HG03139 (cell line): Measurements from ENCODE around the gene FGFR2.

Source experiments
- ATAC-seq: cut with Tn5 transposase; IDR thresholded peaks from one replicate; pipeline ENCODE4 v1.9.1; 2021; ENCODE audit not compliant: unreplicated experiment

The FGFR2 gene

DNA sequence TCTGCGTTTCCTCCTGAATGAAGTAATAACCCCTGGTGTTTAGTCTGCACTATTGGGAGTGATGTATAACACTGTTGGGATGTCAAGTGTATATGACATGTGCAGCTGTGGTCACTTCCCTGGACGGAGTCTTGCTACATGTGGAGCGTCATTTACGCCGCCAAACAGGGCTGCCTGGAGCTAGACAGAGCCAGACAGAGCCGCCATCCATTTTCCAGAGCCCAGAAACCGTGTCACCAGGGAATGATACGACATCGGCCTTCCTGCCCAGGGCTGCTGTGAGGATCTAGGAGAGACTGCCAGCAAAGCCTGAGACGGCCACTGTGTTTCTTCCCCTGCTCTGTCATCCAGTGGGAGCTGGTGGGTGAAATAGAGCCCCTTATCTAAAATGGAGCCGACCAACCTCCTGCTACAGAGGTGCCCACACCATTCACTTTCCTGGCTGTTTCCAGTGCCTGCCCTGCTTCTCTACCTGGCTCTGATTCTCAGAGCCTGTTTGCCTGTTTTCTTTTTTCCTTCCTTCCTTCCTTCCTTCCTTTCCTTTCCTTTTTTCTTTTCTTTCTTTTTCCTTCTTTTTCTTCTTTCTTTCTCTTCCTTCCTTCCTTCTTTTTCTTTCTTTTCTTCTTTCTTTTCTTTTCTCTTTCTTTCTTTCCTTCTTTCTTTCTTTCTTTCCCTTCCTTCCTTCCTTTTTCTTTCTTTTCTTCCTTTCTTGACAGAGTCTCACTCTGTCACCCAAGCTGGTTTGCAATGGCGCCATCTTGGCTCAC, 13.3 kb upstream of the FGFR2 start:
- no peak for ATAC-seq

DNA sequence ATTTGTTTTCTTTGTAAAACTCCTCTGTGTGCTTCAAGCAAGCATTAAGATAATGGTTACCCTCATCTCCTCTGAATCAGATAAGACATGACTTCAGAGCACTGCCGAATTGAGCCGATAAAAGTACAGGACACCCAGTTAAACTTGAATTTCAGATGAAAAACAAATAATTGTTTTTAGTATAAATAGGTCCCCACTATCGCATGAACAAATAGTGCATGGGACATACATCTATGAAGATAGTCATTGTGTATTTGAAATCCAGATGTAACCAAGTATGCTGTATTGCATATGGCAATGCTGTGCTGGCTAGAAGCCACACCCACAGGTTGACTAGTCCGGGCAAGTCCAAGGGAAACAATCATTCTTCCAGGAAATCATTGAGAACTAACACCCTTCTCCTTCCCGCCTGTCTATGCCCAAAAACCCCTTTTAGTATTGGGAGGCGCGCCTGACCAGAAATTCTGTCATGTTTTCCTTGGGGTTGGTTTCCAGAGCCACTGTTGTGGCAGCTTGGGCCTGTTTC, 12.6 kb upstream of the FGFR2 start:
- no peak for ATAC-seq

DNA sequence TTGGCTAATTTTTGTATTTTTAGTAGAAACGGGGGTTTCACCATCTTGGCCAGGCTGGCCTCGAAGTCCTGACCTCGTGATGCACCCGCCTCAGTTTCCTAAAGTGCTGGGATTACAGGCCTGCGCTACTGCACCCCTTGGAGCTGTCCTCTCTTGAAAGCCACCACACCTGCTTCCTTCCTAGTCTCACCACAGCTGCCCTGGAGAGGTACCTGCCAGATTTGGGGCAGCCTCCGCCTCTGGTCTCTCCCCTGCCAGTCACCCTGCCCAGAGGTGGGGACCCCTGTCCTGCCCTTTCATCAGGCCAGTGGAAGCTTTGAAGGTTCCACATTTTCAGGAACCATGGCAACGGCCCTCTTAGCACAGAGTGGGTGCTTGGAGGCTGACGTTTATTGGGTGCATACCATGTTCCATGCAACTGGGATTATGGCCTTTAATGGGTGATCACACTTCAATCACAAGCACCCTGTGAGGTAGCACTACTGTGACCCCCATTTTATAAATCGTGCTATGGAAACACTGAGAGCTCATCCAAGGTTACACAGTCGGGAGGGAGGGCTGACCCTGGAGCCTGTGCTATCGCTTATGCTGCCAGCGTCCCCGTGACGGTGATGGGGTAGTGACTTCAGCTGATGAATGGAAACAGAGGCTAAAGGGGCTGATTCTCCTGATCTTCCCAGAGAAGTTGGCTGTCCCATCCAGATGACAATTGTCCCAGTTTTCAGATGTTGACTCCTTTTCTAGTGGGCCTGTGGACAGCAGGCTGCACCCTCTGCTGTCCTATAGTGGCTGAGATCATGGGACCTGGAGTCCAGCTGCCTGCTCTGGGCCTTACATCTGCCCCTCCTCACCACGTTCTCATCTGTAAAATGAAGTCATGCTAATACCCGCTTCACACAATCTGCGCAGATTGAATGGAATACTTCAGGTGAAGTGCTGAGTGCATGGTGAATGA, 11.5 kb upstream of the FGFR2 start:
- no peak for ATAC-seq

DNA sequence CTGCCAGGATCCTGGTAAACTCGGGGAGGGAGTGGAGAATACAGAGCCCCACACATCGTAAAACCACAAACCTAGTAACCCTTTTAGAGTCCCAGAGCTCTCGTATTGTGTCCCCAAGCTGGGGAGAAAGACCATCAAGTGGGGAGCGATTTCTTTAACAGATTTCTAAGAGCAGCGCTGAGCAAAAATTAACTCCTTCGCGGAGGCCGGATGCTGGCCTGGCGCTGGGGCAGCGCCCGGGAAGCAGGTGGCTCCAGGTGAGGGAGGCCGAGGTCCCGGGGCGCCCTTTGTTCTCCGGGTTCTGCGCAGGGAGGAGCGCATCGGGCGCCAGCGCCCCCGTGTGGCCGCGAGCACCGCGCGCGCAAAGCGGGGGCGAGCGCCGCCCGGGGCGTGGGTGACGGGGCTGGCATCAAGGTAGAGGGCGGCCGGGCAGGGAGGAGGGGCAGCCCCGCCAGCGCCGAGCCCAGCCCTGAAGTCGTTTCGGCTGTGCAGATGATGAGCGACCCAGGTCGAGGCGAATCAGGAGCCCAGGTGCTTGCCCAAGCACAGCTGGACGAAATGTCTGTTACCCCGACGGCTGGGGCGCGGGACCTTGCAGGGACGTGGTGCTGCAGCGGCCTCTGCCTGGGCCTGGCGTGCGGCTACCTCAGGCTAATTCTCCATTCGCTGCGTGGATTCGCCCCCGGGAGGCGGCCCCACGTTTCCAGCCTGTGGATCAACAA, 10.4 kb upstream of the FGFR2 start:
- ATAC-seq: peak; percentile 78

DNA sequence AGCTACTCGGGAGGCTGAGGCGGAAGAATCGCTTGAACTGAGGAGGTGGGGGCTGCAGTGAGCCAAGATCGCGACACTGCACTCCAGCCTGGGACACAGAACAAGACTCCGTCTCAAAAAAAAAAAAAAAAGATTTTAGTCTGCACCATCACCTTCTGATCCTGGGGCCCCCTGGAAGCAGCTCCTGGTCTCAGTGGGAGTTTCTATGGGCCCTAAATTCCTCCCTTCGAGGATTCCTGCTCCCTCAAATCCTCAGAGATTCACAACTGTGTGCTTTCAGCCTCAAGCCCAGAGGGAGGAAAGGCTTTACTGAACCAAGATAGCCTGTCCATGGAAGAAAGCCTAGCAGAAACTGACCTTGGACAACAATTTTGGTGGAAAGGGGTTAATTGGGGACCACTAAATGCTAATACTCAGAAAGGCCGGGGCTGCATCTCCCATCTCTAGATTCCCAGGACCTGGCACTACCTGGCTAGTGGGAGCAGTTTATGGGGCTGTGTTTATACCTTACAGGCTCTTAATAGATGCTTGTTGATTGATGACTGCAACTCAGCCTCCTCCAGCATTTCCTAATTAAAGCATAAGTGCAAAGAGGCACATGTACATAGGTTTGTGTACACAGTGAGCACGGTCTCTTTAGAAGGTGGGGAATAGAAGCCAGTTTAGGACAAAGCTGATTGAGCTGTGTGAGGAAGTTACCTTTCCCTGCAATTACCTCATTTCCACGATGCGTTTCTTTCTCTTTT, 9.2 kb upstream of the FGFR2 start:
- ATAC-seq: no peak

- ATAC-seq: no peak
These were observed 7.5 kb upstream of the FGFR2 start for GRCh38 chr10:121605708-121606107.

DNA sequence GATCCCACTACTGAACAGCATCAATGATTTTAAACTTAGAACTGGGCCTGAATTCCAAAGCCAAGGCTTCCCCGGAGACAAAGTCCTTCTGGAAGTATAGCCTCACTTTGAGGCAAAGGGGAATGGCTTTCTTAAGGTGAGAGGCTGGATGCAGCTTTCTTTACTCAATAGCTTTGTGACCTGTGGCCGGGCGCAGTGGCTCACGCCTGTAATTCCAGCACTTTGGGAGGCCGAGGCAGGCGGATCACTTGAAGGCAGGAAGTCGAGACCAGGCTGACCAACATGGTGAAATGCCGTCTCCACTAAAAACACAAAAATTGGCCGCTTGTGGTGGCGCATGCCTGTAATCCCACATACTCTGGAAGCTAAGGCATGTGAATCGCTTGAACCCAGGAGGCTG, 3.2 kb upstream of the FGFR2 start:
- no peak for ATAC-seq

DNA sequence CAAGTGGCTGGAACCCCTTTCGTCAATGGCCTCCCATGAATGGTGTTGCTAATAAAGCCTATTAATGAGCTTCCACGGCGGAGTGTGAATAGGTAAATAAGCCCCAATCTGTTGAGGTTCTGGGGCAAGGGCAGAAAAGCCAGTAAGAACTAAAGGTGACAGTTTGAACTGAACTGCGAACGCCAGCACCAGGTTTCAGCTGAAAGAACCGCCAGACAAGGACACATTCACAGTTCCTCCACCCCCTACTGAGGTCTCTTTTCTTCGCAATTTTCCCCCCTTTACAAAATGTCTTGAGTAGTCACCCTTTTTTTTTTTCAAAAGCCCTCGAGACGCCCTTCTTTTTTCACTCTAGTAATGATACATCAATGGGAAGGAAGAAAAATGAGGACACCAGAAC, 2.4 kb upstream of the FGFR2 start:
- ATAC-seq: no peak

DNA sequence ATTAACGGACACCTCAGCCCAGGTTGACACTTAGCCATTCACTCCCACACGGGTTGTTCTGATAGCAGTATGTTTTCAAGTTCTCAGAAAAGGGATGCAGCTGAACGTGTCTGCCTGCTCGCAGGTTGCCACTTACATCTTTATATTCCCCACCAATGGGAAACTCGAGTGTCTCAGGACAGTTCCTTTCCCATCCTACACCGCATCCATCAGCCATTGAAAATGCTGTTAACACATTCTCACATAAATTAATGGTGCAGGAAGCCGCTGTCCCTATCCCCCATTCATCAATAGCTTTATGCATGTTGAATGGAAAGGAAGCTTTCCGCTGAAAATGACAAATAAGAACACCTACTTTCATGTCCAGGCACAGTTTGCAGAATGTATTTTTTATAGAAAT, 1.7 kb upstream of the FGFR2 start:
- no peak for ATAC-seq

- no peak for ATAC-seq
These were observed 561 bp downstream of the FGFR2 start for GRCh38 chr10:121597504-121598262.

GRCh38 chr10:121596689-121597503, 1.3 kb downstream of the FGFR2 start:
- no peak for ATAC-seq

DNA sequence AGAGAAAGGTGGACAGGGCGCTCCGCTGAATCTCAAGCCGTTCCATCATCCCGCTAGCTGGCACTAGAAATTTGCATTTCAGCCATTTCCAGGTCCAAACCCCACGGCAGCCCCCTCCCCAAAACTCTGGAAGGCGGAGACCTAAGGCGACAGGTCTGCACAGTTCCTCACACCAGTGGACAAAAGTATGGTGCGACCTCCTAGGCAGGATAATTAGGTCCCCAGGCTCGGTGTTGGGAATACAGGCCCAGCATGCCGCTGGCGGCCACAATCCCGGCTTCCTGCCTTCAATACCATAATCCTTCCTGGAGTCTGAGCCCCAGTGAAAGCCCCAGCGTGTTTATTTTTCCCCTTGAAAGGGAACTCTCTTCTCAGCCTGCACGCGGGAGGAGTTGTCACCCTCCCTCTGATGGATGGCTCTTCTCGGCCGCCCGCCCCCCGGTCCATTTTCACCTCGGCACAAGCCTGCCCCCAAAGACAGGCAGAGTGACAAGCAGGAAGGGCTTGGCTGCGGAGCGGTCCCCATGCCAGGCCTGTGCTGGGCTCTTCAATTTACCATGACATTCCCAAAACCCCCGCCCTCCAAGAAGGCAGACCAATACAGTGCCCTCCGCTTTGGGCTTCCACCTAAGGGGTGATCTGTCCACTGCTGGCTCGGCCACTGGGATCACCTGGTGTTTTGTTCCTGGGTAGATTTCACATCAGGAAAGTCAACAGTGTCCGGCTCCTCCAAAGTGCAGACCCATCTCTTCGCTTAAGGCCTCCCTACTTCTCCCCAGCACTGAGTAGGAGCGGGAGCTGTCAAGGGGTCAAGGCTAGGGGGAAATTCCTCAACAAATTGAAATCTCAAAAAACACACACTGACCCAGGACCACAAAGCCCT, 2.2 kb downstream of the FGFR2 start:
- no peak for ATAC-seq

DNA sequence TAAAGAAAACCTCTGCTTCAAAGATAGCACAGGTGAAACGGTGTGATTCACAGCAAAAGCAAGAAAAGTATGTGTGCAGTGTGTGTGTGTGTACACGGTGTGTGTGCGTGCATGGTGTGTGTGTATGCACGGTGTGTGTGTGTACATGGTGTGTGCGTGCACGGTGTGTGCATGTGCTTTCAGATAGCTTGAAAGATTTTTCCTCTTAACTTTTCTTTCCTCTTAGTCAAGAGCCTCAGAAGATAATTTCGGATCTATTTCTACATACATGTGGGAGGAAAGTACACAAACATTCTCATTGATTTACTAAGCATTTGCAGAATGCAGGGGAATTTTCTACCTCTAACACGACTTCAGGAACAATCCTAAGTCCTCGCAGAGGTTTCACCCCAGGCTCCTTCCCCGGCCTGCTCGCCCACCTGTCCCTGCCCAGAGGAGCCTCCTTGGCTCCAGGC, 2.9 kb downstream of the FGFR2 start:
- no peak for ATAC-seq

DNA sequence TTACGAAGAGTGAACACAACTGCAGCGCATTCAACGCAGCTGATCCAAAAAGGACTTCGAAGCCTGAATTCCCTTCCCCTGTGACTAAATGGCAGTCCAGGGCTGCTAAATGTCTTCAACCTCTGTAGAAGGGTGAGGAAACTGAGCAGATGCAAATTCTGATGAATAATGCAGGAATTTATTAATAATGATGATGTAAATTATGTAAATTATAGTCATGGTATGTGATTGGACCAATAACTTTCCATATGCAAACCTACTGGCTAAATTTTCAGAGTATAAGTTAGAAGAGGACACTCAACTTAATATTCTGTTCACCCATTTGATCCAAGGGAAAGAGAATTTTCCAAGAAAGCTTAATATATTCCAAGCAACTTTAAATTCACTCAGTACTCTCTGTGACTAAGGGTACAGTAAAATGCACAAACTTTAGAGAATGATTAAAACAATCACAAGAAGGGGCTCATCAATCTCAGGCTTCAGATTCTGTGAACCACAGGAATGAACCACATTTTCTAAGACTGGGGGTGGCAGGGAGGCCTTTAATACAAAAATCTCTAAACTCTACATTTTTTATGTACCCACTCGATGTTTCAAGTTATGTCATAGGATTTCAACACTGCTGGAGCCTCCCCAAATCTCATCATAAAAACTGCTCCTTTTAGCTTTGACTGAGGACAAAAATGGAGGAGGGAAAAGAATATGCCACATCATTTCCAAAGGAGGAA, 3.5 kb downstream of the FGFR2 start:
- ATAC-seq: no peak

GRCh38 chr10:121594076-121594475, 4.2 kb downstream of the FGFR2 start:
- ATAC-seq: no peak

DNA sequence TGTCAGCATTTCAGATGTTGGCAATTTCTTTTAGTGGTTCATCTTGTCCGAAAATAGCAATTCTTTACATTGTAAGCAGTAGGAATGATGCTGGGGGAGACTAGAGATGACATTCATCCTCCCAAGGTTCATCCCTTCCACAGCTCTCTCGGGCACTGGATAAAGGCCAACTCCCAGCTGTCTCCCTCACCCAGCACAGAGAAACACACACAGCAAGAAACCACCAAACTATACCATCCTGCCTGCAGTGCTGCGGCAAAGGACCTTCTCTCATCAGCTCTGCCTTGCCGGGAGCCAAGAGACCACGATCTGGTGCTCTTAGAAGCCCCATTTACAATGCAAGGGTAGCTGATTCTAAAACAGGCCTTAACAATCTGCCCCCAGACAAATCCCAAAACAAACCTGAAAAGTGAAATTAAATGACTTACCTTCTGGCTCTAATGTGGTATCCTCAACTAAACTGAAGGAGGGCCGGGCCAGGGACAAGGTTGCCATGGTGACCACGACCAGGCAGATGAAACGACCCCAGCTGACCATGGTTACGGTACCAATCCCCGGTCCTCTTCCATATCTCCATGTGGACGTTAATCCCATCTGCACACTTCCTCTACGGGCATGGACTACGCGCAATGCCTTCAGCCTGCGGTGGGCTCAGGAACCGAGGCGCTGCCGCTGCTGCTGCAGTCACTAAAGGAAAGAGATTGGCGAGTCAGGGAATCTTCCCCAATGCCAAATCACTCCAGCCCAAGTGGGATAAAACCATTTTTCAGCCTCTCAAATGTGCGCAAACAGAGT, 4.8 kb downstream of the FGFR2 start:
- no peak for ATAC-seq
